ENCODE results near the gene IL17RD.

Gene IL17RD

GRCh38 chr3:57128826-57129667 lies 36.1 kb downstream of the IL17RD start:
- no peak for DNase-seq

GRCh38 chr3:57127891-57128518 lies 37.1 kb downstream of the IL17RD start:
- DNase-seq = no peak

- no peak for DNase-seq
Observed at GRCh38 chr3:57126244-57126643, 38.9 kb downstream of the IL17RD start.

- DNase-seq = no peak
Observed at GRCh38 chr3:57120451-57121174, 44.5 kb downstream of the IL17RD start.

GRCh38 chr3:57120040-57120439 lies 45.1 kb downstream of the IL17RD start:
- DNase-seq = no peak

GRCh38 chr3:57118254-57118653 lies 46.9 kb downstream of the IL17RD start:
- no peak for DNase-seq

- DNase-seq = no peak
Observed at GRCh38 chr3:57116501-57116900, 48.7 kb downstream of the IL17RD start.

GRCh38 chr3:57112206-57112605 lies 52.9 kb downstream of the IL17RD start:
- no peak for DNase-seq

- DNase-seq = no peak
Observed at GRCh38 chr3:57110798-57111197, 54.4 kb downstream of the IL17RD start.

GRCh38 chr3:57110214-57110613 lies 54.9 kb downstream of the IL17RD start:
- no peak for DNase-seq

- no peak for DNase-seq
Observed at GRCh38 chr3:57109437-57110199, 55.5 kb downstream of the IL17RD start.

- no peak for DNase-seq
Observed at GRCh38 chr3:57108684-57109083, 56.5 kb downstream of the IL17RD start.

GRCh38 chr3:57105585-57105984 lies 59.6 kb downstream of the IL17RD start:
- no peak for DNase-seq

- peak; percentile 76 for DNase-seq
Observed at GRCh38 chr3:57100046-57100695, 65.0 kb downstream of the IL17RD start.

- no peak for DNase-seq
Observed at GRCh38 chr3:57098418-57099310, 66.5 kb downstream of the IL17RD start.

GRCh38 chr3:57097536-57097935 lies 67.6 kb downstream of the IL17RD start:
- no peak for DNase-seq

- no peak for DNase-seq
Observed at GRCh38 chr3:57095363-57095762, 69.8 kb downstream of the IL17RD start.

- DNase-seq = no peak
Observed at GRCh38 chr3:57094575-57094974, 70.6 kb downstream of the IL17RD start.

- no peak for DNase-seq
Observed at GRCh38 chr3:57093971-57094535, 71.1 kb downstream of the IL17RD start.

- DNase-seq = no peak
Observed at GRCh38 chr3:57093489-57093888, 71.7 kb downstream of the IL17RD start.
